Endometrial microvascular endothelial cells (primary cell): ENCODE results near the gene SCYL3. TPM values are rescaled to one million over a fixed set of nuclear protein-coding genes. Genes with fewer than 3 reads are reported as not detected.
"Not testable (repeated sequence)": the region's sequence is repeated elsewhere in the genome, so short reads cannot be mapped to it uniquely, and the experiment has no call there.

ENCODE experiments used
- in situ Hi-C: cut with HindIII; loops from 2 replicates; pipeline ENCODE4 v1.10.0; 2017; ENCODE audit warnings: low sequenced_read_pairs, low pct_unique_long_range_greater_than_20kb; ENCODE audit errors: inconsistent ontology term
- total RNA-seq: library from RNA; depleted of rRNA; stranded (reverse); fragments of >200 nt; gene quantifications from one replicate; pipeline ENCODE4 v1.2.3, GENCODE V29; 2015; ENCODE audit errors: inconsistent ontology term

SCYL3 gene, protein sequence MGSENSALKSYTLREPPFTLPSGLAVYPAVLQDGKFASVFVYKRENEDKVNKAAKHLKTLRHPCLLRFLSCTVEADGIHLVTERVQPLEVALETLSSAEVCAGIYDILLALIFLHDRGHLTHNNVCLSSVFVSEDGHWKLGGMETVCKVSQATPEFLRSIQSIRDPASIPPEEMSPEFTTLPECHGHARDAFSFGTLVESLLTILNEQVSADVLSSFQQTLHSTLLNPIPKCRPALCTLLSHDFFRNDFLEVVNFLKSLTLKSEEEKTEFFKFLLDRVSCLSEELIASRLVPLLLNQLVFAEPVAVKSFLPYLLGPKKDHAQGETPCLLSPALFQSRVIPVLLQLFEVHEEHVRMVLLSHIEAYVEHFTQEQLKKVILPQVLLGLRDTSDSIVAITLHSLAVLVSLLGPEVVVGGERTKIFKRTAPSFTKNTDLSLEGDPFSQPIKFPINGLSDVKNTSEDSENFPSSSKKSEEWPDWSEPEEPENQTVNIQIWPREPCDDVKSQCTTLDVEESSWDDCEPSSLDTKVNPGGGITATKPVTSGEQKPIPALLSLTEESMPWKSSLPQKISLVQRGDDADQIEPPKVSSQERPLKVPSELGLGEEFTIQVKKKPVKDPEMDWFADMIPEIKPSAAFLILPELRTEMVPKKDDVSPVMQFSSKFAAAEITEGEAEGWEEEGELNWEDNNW
- total RNA-seq = 5.2 TPM

DNA sequence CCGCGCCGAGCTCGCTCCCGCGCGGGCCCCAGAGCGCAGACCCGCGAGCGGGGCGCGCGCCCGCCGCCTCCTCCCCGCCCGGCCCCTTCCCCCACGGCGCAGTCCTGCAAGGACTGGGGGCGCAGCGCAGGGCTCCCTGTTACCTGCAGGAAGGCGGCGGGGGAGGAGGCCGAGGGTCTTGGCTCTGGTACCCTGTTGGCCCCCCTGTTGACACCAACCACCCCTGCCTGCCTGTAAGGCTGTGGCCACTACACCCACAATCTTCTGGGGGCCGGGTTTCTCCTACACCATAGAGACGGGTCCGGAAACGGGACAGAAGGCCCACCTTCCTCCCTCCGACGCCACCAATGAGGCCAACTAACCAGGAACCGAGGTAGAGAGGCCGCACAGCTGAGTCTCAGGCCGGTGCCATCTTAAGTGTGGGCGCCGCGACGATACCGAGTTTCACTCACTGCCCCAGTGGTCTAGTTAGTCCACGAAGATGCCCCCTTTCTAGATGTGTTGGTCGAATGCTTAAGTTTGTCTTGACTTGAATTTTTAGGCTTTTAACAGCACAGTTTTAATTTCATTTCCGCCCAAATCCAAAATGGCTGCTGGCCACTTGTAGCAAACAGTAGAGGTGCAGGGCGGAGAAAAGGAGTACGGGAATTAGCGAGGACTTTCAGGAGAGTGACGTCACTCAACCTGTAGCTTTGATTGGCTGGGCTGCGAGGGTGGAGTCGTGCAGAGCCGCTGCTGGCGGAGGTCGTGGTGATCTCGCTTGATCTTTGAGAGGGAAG is at the start of gene SCYL3:
SCYL3 (minus strand) TSS at position 252 of the 779 bp plus-strand sequence. CDS start 5,056 bp downstream, outside the sequence.
- in situ Hi-C loops = no loop called here

DNA sequence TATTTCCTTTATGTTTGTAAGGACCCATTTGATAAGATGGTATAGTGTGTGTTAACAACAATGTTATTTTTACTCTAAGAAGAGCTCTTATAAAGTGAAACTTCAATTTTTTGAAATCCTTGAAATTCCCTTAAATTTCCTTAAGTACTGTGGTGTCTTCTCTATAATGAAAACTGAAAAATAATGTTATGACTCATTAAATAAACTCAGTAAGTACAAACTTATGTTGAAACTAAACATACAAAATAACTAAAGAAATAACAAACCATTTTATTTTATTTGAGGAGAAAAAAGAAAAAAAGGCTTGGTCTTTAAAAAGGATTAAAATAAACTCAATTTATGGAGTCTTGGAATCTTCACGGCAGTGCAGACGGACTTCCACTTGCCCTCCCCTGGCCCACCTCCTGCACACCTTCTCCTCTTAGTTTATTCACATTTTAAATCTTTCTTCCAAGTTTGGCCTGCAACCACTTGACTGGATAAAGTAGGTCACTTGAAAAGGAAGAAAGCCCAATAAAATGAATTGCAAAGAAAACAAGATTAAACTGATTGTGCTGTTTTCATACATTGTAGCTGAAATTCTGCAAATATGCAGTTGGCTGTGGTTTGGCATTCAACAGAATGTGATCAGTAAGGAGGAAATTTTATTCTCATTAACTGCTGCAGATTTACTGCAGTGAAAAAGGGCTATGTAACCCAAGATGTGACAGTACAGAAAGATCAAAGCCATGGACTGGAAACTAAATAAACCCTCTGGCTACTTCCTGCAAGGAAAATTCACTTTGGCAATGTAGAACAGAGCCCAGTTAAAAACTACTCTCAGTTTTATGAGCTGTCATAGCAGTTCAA is 48.5 kb upstream of the SCYL3 start:
- in situ Hi-C loops = no loop called here

DNA sequence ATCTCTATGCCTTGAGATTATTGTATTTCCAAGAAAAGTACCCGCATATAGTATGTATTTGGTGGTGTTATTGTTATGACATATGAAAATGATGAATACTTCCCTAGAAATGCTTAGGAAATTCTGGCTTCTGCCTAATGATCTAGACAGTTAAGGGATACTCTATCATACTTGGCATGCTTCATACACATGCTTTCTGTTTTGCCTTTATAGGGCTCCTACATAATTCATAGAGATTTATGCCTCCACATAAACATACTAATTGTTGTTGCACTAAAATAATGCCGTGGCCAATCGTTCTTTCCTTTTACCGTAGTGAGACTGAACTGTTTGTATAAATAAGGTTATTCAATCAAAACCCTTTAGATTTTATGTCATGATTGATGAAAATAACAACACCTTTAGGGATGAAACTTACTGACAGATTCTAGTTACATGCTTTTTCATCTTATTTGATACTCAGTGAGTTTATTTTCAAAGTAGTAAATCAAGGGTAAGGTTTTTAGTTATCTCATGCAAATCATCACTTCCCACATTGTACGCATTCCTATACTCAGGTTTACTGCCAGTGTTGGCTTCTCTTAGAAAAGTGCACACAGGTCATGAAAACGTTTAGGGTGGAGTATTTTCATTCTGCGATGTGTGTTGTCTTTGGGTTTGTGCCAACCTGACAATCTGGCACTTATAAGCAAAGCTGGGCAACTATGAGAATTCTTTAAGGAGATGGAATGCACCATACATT is 40.5 kb upstream of the SCYL3 start:
- in situ Hi-C loops = no loop called here

DNA sequence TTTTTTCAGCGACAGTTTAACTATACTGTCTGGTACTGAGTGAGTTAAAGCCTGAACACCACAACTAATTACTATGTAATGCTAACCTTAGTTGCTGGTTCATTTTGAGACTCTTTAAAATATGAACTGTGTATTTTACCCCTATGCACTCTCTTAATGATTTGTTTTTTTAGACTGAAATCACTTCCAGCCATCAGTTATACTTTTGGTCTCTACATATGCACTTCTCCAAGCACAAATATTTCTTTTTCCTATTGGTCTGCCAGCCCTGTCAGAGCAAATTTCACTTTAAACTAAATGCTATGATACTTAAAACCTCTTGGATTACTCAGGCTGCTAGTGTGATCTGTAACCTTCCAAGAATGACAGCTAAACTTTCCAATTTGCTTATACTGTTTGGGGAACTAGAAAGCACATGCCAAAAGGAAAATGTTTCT is 38.1 kb upstream of the SCYL3 start:
- in situ Hi-C loops = no loop called here

DNA sequence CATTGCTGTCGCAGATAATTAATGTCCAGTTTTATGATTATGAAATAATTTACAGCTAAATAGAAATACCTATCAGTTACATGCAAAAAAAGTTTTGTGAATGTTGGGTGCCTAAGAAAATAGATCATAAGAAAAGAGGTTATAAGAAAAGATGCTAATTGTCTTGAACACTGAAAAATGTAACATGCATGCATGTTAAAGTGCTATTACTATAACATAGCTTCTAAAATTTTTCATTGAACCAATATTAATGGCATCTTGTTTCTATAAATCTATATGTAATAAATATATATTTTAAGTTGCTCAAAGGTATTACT is 35.5 kb upstream of the SCYL3 start:
- in situ Hi-C loops = no loop called here

DNA sequence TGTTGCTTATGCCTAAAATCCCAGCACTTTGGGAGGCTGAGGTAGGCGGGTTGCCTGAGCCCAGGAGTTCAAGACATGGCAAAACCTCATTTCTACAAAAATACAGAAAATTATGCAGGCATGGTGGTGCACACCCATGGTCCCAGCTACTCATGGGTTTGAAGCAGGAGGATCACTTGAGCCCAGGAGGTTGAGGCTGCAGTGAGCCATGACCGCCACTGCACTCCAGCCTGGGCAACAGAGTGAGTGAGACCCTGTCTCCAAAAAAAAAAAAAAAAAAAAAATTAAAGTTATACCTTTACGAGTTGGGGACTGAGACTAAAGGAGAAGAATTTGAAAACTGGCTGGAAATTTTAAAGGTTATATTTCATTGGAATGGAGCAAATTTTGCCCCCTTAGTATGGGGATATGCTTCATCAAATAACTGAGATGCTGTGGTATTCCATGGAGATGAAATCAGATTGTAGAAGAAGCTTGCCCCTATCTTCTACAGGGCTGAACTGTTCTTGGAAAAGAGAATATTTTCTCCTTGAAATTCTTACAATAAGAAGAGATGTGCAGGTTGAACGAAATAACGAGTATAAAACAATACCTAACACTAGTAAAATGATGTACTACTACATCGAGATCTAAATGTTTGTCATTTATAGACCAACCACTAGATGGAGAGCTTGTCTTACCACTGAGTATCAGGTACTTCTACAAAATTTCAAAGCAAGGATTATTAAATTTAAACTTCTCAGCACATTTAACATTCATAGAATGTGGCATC is 34.9 kb upstream of the SCYL3 start:
- in situ Hi-C loops = no loop called here

DNA sequence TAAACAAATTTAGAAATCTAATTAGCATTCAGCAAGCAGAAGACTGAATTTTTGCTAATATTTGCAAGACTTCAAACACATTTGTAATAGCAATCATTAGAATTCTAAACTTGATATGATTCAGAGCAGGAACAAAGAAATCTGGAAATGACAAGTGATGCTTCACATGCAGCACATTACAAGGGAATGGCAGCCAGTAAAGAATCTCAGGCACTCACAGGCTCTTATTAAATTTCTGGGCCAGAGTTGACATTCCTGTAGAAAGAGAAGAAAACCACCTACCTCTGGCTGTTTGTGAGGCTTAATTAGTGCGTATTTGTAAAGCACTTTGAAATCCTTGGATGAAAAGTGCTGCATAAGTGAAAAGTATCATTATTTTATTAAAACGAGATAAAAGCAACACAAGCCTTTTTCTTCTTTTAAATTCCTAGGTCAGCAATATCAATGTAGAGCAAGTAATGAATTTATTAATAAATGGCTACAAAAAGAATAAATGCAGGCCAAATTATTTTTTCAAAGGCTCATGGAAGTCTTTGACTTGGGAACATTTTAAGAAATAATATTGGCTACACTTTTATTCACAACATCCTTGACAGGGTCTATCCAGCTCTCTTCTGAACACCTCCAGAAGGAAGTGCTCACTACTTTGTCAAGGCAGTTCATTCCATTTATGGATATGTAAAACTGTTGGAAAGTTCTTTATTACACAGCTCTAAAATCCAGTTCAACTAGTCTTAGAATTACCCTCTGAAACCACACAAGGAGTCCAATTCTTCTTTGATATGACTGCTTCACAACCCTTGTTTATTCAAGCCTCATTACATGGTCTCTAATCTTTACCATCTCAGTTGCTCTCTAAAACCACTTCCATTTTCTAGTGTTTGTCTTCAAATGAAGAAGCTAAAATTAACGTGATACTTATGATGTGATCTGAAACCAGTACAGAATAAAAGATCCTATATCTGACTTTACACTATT is 32.1 kb upstream of the SCYL3 start:
- in situ Hi-C loops = no loop called here

DNA sequence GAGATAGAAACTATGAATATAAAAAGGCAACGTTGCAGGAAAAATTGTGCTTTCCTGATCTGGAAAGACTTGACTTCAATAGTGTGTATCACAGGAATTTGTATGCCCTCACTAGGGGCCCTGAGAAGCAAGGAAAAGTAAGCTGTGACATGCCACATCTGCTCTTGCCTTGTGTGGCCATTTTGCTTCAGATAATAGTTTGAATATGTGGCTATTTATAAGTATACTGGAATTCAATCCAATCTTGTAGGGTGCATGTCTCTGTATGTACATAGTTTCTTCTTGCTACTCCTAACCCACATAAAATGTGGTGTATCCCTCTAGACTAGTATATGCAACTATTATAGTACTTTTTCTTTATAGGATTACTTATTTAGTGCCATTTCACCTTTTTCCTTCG is 31.1 kb upstream of the SCYL3 start:
- in situ Hi-C loops = no loop called here

DNA sequence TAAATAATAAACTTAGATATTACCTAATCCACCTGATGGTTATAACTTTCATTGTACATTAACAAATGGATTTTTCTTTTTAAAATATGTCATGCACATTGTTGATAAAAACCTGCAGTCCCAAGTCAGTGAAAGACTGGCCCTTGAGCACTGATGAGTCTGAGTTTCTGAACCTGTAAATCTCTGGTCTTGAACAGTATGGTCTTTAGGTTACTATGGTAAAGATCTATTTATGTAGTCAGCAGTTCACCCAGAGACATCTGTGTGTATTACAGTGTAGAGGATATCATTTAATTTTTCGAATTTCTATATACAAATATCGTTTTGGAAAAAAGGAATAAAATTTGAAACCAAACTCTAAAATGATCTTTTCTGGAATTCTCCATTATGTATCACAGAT is 30.4 kb upstream of the SCYL3 start:
- in situ Hi-C loops = no loop called here

DNA sequence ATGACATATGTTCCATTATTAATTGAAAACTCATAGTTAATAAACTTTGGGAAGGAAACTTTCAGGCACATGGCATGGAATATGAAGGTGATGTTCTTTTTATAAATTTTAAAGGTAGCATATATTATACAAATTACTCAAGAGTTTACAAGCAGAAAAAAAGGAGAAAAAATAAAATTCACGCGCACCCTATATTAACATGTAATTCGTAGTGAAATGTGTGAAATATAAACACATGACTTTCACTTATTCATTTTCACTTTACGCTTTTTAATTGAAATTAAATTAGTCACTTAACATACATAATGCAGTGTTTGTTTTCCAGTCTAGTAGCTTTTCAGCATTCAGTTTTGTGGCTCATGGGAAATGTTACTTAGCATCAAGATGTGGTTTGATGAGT is 27.4 kb upstream of the SCYL3 start:
- in situ Hi-C loops = no loop called here

DNA sequence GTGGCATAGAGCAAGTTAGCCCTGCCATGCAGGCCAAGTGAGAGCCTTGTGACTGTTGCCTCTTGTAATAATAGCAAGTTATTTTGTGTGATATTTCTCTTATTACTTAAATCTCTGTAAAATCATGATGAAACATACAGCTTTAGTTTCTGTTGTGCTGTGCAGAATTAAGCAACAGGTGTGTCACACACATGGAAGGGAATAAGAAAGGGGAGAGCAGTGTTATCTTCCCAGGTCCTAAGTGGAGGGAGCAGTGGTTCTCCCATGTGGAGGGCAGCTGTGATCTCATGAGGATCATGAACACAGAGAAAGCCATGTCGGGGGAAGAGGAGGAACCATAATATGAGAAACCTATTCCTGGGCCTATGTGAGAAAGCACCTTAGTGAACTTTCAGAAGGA is 25.2 kb upstream of the SCYL3 start:
- in situ Hi-C loops = no loop called here

DNA sequence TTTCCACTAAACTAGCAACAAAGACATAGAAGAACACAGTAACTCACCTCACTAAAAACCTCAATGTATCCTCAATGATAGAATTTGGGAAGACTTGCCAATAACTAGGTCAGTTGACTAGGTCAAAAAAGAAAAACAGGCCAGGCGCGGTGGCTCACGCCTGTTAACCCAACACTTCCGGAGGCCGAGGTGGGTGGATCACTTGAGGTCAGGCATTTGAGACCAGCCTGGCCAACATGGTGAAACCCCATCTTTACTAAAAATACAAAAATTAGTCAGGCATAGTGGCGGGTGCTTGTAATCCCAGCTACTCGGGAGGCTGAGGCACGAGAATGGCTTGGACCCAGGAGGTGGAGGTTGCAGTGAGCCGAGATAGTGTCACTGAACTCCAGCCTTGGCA is 24.5 kb upstream of the SCYL3 start:
- in situ Hi-C loops = not testable (repeated sequence)

DNA sequence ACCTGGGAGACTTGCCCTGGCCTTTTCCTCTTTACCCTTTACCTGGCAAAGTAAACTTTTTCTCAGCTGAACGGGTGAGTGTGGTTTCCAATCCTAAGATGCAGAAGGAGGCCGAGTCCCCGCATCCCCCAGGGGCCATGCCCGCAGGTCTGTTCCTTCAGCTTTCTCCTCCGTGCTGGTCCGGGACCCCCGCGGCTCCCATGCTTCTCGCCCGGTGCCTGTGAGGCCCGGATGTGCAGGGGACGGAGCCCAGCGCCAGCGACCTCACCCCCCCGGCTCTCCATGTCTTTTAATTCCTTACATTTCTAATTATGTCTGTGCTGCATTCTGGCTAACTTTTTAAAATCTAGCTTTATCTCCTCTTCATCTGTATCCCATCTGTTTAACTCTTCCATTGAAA is 21.5 kb upstream of the SCYL3 start:
- in situ Hi-C loops = no loop called here

DNA sequence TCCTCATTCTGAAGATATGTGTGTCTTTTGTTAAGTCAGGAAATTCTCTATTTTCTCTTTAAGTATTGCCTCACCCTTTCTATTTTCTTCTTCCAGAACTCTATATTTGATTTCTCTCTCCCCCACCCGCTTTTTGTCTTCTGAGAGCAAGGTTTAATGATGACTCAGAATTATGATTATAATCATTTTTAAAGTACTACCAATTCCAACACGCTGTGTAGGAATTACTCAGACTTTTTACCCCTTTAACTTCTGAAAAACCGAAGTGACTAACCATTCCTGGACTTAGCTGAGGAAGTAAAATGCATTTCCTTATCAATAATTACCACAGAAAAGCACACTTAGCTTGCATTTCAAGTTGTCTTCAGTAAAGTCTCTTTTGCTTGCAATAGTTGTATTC is 20.8 kb upstream of the SCYL3 start:
- in situ Hi-C loops = no loop called here

DNA sequence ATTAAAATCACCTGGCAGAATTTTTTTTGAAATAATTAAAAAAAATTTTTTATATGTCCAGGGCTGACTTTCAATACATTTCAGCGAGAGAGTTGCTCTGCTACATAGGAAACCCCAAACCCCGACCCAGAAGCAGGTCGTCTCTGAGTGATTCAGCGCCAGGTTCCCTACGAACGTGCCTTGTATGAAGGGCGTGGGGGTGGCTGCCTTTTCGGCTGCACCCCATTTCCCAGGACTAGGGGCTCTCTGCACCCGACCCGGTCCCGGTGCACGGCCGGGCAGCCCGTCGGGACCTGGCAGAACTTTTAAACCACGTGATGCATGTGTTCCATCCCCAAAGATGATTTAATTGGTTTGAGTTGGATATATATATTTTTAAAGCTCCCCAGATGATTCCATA is 15.8 kb upstream of the SCYL3 start:
- in situ Hi-C loops = no loop called here

DNA sequence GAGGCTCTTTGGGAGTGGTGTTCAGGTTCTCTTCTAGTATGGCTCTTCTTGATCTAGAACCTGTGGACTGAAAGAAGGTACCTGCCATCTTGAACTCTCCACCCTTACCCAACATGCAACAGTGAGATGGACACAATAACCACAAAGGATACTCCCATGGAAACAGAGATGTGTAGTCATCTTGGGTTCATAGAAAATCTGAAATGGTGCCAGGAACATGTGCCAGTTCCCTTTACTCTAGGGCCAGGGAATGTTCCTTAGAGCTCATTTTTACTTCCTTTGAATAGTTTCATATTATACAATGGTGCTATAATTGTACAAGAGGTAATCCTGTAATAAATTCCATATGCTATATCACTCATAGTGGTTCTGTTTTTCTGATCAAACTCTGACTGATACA is 13.2 kb upstream of the SCYL3 start:
- in situ Hi-C loops = no loop called here

DNA sequence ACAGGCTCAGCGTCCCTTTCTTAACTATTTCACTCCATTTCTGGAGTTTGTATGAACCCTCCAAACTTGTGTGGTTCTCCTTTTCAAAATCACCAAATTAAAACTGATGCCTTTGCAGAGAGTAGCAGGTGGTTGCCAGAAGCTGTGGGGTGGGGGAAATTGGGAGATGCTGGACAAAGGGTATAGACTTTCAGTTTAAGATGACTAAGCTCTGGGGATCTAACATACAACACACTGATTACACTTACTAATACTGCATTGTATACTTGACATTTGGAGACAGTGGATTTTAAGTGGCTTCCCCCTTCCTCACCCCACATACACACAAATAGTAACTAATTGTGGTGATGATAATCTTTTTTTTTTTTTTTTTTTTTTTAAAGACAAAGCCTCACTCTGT is 11.1 kb upstream of the SCYL3 start:
- in situ Hi-C loops = no loop called here
